PC-9 (cell line): ENCODE data around the gene CACNB1.

Experiments
- EZH2 ChIP-seq: fragments of 200-600 bp; sonication (generic); IDR thresholded peaks from 2 replicates; pipeline ENCODE4 v1.8.0; 2017; ENCODE audit warnings: antibody characterized with exemption, low read depth
- TF ChIP-seq, protein P1 (sequence below): fragments of 200-600 bp; sonication (generic); conservative IDR thresholded peaks from 2 replicates; pipeline ENCODE4 v1.6.1; 2017; ENCODE audit warnings: mixed run types, antibody characterized with exemption, mild to moderate bottlenecking, moderate library complexity

DNA sequence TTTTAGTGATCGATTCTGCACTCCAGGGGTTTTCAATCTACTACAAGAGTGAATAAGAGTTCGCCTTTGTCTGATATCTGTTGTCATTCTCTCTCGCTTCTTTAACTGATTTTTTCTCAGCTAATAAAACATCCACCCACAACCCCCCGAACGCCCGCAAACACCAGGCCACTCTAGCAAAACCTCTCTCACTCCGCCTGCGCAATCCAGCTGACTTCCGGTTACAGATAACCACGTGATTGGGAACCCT, 2.3 kb upstream of the CACNB1 start:
- TF ChIP-seq EZH2, result no peak
- TF ChIP-seq, protein P1, sequence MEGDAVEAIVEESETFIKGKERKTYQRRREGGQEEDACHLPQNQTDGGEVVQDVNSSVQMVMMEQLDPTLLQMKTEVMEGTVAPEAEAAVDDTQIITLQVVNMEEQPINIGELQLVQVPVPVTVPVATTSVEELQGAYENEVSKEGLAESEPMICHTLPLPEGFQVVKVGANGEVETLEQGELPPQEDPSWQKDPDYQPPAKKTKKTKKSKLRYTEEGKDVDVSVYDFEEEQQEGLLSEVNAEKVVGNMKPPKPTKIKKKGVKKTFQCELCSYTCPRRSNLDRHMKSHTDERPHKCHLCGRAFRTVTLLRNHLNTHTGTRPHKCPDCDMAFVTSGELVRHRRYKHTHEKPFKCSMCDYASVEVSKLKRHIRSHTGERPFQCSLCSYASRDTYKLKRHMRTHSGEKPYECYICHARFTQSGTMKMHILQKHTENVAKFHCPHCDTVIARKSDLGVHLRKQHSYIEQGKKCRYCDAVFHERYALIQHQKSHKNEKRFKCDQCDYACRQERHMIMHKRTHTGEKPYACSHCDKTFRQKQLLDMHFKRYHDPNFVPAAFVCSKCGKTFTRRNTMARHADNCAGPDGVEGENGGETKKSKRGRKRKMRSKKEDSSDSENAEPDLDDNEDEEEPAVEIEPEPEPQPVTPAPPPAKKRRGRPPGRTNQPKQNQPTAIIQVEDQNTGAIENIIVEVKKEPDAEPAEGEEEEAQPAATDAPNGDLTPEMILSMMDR, result no peak
